ENCODE results near the gene KLHDC4.

GRCh38 chr16:87692176-87692575 is 73.6 kb downstream of the KLHDC4 start:
- TF ChIP-seq POLR2A (IDR thresholded peaks at IDR 0.05; ENCODE audit: low read depth, low read length) (no peak), FOS (IDR thresholded peaks at IDR 0.05; ENCODE audit: low read depth, low read length) (no peak), CTCF (conservative IDR thresholded peaks at IDR 0.05; ENCODE audit: low read depth, low read length) (no peak), MAFK (IDR thresholded peaks at IDR 0.05; ENCODE audit: low read depth, low read length) (no peak)

Measured in IMR-90 (cell line).